HUES48 (cell line): ENCODE measurements around the gene CCDC197.

Experiments
- H3K27ac ChIP-seq: one replicate; pipeline ENCODE4 v1.7.0; 2013; ENCODE audit warnings: low read depth, low read length, inconsistent platforms
- H3K27me3 ChIP-seq: 2 replicates; pipeline ENCODE4 v1.6.1; 2013; ENCODE audit warnings: mild to moderate bottlenecking, low read length; ENCODE audit not compliant: control insufficient read depth, insufficient read depth
- H3K36me3 ChIP-seq: 2 replicates; pipeline ENCODE4 v1.6.1; 2013; ENCODE audit warnings: low read length; ENCODE audit not compliant: control insufficient read depth, insufficient read depth
- H3K4me1 ChIP-seq: 2 replicates; pipeline ENCODE4 v1.6.1; 2013; ENCODE audit warnings: mild to moderate bottlenecking, low read length; ENCODE audit not compliant: control insufficient read depth, insufficient read depth
- H3K4me3 ChIP-seq: 2 replicates; pipeline ENCODE4 v1.5.1; 2013; ENCODE audit warnings: mild to moderate bottlenecking, low read depth, low read length
- H3K9ac ChIP-seq: 2 replicates; pipeline ENCODE4 v1.6.1; 2013; ENCODE audit warnings: mild to moderate bottlenecking, low read depth, low read length, moderate library complexity
- H3K9me3 ChIP-seq: 2 replicates; pipeline ENCODE4 v1.6.1; 2013; ENCODE audit warnings: low read length; ENCODE audit not compliant: control insufficient read depth, insufficient read depth

CCDC197 gene

GRCh38 chr14:94038921-94039629 is 42.0 kb downstream of the CCDC197 start:
- 0 out of 2 replicates have a peak, but pooled peaks cover 3% of the 10 kb centered on the region for H3K4me1 ChIP-seq
- no peaks in the 10 kb centered on the region for H3K27me3 ChIP-seq
- no peak overlapping the region for H3K4me3 ChIP-seq
- no peaks in the 10 kb centered on the region; the same call in 1 of the 2 replicates for H3K9me3 ChIP-seq
- no peak overlapping the region for H3K27ac ChIP-seq
- no peak overlapping the region for H3K9ac ChIP-seq
- peaks cover 9% of the 10 kb centered on the region; the same call in 1 of the 2 replicates for H3K36me3 ChIP-seq

DNA sequence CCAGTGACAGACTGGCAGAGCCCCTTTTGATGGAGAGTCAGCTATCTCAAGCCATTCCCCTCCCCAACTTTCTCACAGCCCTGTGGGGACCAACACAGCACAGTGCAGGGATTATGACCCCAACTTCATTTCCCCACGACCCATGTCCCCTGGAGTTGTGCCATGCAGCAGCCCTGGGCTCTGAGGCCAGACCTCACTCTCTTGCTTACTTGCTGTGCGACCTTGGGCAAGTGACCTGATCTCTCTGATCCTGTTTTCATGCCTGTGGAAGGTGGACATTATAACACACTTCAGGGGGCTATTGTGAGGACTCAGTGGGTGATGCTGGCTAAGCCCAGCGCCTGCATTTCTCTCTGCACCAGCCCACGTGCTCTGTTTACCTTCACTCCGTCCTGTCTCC is 43.1 kb downstream of the CCDC197 start:
- no peaks in the 10 kb centered on the region for H3K4me1 ChIP-seq
- peaks cover 21% of the 10 kb centered on the region for H3K36me3 ChIP-seq
- no peak overlapping the region for H3K27ac ChIP-seq
- no peak overlapping the region for H3K9ac ChIP-seq
- no peaks in the 10 kb centered on the region for H3K9me3 ChIP-seq
- no peaks in the 10 kb centered on the region for H3K27me3 ChIP-seq
- no peak overlapping the region for H3K4me3 ChIP-seq

DNA sequence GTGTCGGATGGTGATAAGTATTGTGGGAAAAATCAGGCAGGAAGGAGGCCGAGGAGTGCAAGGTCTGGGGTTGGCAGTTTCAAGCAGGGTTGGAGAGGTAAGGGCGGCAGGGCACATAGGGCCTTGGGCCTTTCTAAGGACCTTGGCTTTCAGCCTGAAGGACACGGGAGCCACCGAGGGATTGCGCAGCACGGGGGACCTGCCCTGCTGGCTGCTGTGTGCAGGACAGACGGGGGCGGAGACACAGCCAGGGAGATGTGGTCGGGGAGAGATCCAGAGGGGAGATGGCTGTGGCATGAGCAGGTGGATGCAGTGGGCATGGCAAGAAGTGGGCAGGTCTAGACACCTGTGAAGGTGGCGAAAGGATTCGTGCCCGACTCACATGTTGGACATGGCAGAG is 43.7 kb downstream of the CCDC197 start:
- H3K9ac ChIP-seq = no peak overlapping the region
- H3K4me3 ChIP-seq = no peak overlapping the region
- H3K27me3 ChIP-seq = no peaks in the 10 kb centered on the region
- H3K36me3 ChIP-seq = peaks cover 26% of the 10 kb centered on the region
- H3K9me3 ChIP-seq = no peaks in the 10 kb centered on the region
- H3K4me1 ChIP-seq = no peaks in the 10 kb centered on the region
- H3K27ac ChIP-seq = no peak overlapping the region

DNA sequence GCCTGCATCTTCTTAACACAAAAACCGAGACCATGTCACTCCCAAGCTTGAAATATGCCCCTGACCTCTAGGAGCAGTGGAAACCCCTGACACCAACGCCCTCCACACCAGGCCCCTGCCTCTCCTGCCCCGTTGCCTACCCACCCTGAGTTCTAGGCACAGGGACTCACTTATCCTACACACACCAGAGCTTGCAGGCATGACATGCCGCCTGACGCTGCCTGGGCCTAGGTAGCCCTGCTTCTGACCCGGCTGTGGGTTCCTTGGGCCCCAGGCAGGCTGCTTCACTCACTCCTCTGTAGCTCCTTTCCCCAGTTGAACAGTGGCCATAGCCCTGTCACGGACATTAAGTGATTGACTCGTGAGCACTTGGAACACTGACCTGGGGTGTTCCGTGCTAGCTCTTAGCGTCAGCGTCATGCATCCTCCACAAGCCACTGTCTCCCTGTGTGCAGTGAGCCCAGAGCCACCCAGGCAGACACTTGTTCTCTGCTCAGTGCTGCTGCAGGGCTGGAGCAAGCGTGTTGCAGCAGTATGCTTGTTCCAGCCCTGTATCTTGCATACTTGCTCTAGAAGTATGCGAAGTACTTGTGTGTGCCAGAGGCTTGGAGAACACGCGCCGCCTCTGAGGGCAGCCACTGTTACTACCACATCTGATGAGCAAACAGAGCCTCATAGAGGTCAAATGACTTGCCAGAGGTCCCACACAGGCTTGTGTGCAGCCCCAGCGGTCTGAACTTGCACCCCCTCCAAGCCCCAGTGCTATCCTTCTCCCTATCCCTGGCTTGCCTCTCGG is 44.6 kb downstream of the CCDC197 start:
- H3K9ac ChIP-seq = no peak overlapping the region
- peaks cover 36% of the 10 kb centered on the region for H3K36me3 ChIP-seq

DNA sequence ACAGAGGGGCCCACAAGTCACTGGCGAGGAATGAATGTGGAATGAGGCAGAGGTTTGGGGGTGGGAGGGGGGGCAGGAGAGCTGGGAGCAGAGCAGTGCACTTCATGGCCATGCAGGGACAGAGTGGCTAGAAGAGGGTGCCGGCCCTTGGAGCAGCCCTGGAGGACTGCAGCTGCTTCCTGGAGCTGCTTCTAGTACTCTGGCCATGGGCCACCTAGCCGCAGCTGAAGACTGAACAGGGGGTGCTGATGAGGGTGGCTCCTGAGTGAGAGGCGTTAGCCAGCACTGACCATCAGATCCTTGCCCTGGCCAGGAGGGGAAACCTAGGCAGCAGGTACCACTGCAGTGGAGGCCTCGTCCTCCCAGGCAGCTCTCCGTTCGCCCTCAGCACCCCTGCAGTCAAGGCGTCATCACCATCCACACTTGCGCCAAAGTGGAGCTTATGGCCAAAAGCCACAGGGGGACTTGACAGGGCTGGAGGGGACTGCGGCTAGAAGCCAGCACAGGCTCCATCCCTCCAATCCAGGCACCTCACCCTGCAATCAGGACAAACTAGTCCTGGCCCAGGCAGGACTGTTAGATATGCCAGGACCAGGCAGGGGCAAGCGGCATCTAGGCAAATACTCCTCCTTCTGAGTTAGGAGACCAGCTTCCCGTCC is 45.5 kb downstream of the CCDC197 start:
- Histone ChIP-seq H3K4me1 (no peaks in the 10 kb centered on the region), H3K27me3 (no peaks in the 10 kb centered on the region), H3K9me3 (no peaks in the 10 kb centered on the region), H3K27ac (no peak overlapping the region), H3K9ac (no peak overlapping the region), H3K36me3 (peaks cover 44% of the 10 kb centered on the region), H3K4me3 (no peak overlapping the region)

More for the DNA sequence above, 44.6 kb downstream of the CCDC197 start:
- Histone ChIP-seq H3K27me3 (no peaks in the 10 kb centered on the region), H3K9me3 (no peaks in the 10 kb centered on the region), H3K4me3 (no peak overlapping the region), H3K4me1 (no peaks in the 10 kb centered on the region), H3K27ac (no peak overlapping the region)

GRCh38 chr14:94043111-94043755 is 46.1 kb downstream of the CCDC197 start:
- no peaks in the 10 kb centered on the region for H3K4me1 ChIP-seq
- no peak overlapping the region for H3K9ac ChIP-seq
- H3K4me3 ChIP-seq = no peak overlapping the region
- H3K9me3 ChIP-seq = no peaks in the 10 kb centered on the region
- H3K36me3 ChIP-seq = peaks cover 50% of the 10 kb centered on the region
- no peaks in the 10 kb centered on the region for H3K27me3 ChIP-seq
- H3K27ac ChIP-seq = no peak overlapping the region

DNA sequence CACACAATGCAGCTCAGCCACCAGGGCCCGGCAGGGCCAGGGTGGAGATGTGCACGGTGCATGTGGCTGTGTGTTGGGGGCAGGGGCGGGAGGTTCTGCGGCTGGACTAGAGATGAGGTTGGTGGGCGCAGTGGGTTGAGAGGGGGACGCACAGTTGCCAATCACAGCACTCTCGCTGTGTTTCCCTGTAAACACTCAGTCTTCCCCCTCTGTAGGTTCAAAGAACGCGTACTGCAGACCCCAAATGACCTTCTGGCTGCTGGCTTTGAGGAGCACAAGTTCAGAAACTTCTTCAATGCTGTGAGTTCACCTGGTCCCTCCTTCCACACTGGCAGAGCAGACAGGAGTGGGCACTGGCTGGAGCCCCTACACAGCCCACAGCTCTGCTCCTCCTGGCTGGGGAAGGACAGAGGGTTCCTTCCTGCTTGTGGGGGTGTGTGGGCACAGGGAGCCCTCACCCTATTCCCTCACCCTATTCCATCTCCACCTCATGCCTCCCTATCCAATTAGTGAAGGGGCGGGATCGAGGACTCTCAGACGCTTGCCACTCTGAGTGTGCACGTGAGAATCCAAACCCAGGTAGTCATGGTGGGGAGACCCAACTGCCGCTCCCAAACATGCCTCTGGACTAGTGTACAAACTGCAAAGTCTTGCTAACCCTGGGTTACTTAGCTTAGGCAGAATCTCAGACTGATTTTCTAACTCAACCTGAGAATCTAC is 46.8 kb downstream of the CCDC197 start:
- Histone ChIP-seq H3K36me3 (peaks cover 57% of the 10 kb centered on the region), H3K4me3 (no peak overlapping the region), H3K27me3 (no peaks in the 10 kb centered on the region), H3K27ac (no peak overlapping the region), H3K9me3 (no peaks in the 10 kb centered on the region), H3K9ac (no peak overlapping the region), H3K4me1 (no peaks in the 10 kb centered on the region)

GRCh38 chr14:94044476-94045091 is 47.5 kb downstream of the CCDC197 start:
- no peak overlapping the region for H3K4me3 ChIP-seq
- no peak overlapping the region for H3K9ac ChIP-seq
- no peaks in the 10 kb centered on the region for H3K9me3 ChIP-seq
- no peaks in the 10 kb centered on the region for H3K27me3 ChIP-seq
- no peak overlapping the region for H3K27ac ChIP-seq
- H3K36me3 ChIP-seq = peaks cover 60% of the 10 kb centered on the region
- no peaks in the 10 kb centered on the region for H3K4me1 ChIP-seq

GRCh38 chr14:94045101-94045500 is 48.0 kb downstream of the CCDC197 start:
- Histone ChIP-seq H3K4me1 (no peaks in the 10 kb centered on the region), H3K27ac (no peak overlapping the region), H3K9ac (no peak overlapping the region), H3K27me3 (no peaks in the 10 kb centered on the region), H3K36me3 (peaks cover 65% of the 10 kb centered on the region), H3K9me3 (no peaks in the 10 kb centered on the region), H3K4me3 (no peak overlapping the region)
